Measurements from ENCODE around the gene KLRC3. TPM values are rescaled to one million over a fixed set of nuclear protein-coding genes. Genes with fewer than 3 reads are reported as not detected.
A peak's percentile ranks its signal among the peaks of the same experiment; 100 is the strongest.

KLRC3 gene
- total and polyA plus RNA-seq, 2 donors (not counting 3 experiments of a cell fraction or from before 2014, with no cell fraction given): not detected

GRCh38 chr12:10362828-10363657 lies 57.4 kb downstream of the KLRC3 start:
- Histone ChIP-seq H3K9me1 (replicated peaks; ENCODE audit: control insufficient read depth, extremely low read depth, insufficient read depth, low read length) (no peaks in the 10 kb centered on the region), H3K4me3 (replicated peaks in 1 of 3; ENCODE audit: insufficient read depth in 1 of 3, low read depth in 1 of 3, low read length in 3 of 3) (peak overlapping the region in 2 of 3 experiments; percentile 62 to 93), H3K4me2 (ENCODE audit: insufficient read depth, low read length) (peak overlapping the region; percentile 93), H3K9ac (replicated peaks; ENCODE audit: extremely low read depth, insufficient read depth, low read length) (peak overlapping the region; percentile 81), H3K27me3 (ENCODE audit: control insufficient read depth in 2 of 2, insufficient read depth in 2 of 2, low read length in 2 of 2) (no peaks in the 10 kb centered on the region), H4K20me1 (replicated peaks; ENCODE audit: control insufficient read depth, extremely low read depth, insufficient read depth, low read length) (no peaks in the 10 kb centered on the region), H3K36me3 (ENCODE audit: control insufficient read depth in 2 of 2, extremely low read depth in 1 of 2, insufficient read depth in 2 of 2, low read length in 2 of 2) (no peaks in the 10 kb centered on the region), H3K27ac (ENCODE audit: insufficient read depth, low read depth, low read length) (peak overlapping the region; percentile 77), H3K79me2 (ENCODE audit: control insufficient read depth, insufficient read depth, low read length) (no peaks in the 10 kb centered on the region), H3K4me1 (ENCODE audit: control insufficient read depth, extremely low read depth, insufficient read depth, low read length) (peaks cover 26% of the 10 kb centered on the region), H3K9me3 (replicated peaks; ENCODE audit: control insufficient read depth, insufficient read depth, low read length) (no peaks in the 10 kb centered on the region), H2AFZ (ENCODE audit: low read depth, low read length) (peak overlapping the region; percentile 99)
- FAIRE-seq (no peak), DNase-seq (ENCODE audit: low read depth, low spot score) (peak; percentile 55)
- ChIA-PET CTCF (interaction anchor here (0.9 to 2.6 kb wide), 2 partner anchors 199 to 210 kb away, joined by 3 to 10 read pairs; no protein-coding TSS in a partner anchor), POLR2A (no interaction called here)
- intact Hi-C loops (cut with micrococcal nuclease) (loop anchor here (1.0 to 10.0 kb wide), 2 partner anchors 22 to 348 kb away; partner anchors contain the start of gene CLEC12B), dilution Hi-C loops (cut with MboI; ENCODE audit: extremely low pct_ligation_motif_present, low sequenced_read_pairs) (no loop called here)
- no TSS peak for BruUV-seq (replicated peaks)
- TF ChIP-seq CTCF (IDR thresholded peaks at IDR 0.05; ENCODE audit: extremely low read depth in 1 of 2, insufficient read depth in 1 of 2, low read depth in 1 of 2, low read length in 2 of 2): no peak
- no peak for TF ChIP-seq FOS (IDR thresholded peaks at IDR 0.05; ENCODE audit: borderline replicate concordance, insufficient read depth, low read length)

GRCh38 chr12:10362325-10362724 lies 58.1 kb downstream of the KLRC3 start:
- no peak for TF ChIP-seq JUN (IDR thresholded peaks at IDR 0.05; ENCODE audit: borderline replicate concordance, insufficient read depth, insufficient read length, low read depth)
- no peak for TF ChIP-seq POLR2AphosphoS5 (IDR thresholded peaks at IDR 0.05; ENCODE audit: insufficient read depth, low read depth, low read length)
- no peak for TF ChIP-seq EZH2 (IDR thresholded peaks at IDR 0.05; ENCODE audit: borderline replicate concordance, low read depth, low read length, severe bottlenecking)
- TF ChIP-seq POLR2A (IDR thresholded peaks at IDR 0.05; ENCODE audit: low read depth, low read length): no peak
- TF ChIP-seq MAX (IDR thresholded peaks at IDR 0.05; ENCODE audit: insufficient read depth, insufficient read length): no peak
- TF ChIP-seq MYC (IDR thresholded peaks at IDR 0.05; ENCODE audit: low read depth, low read length): no peak
- no peak for TF ChIP-seq GATA2 (IDR thresholded peaks at IDR 0.05; ENCODE audit: insufficient read depth, insufficient read length, low read depth, low read length)
- no peak for TF ChIP-seq CTCF (IDR thresholded peaks at IDR 0.05; ENCODE audit: extremely low read depth in 1 of 2, insufficient read depth in 1 of 2, low read depth in 1 of 2, low read length in 2 of 2)
- H3K27me3 ChIP-seq (ENCODE audit: control insufficient read depth in 2 of 2, insufficient read depth in 2 of 2, low read length in 2 of 2): no peaks in the 10 kb centered on the region
- H3K4me2 ChIP-seq (ENCODE audit: insufficient read depth, low read length): no peak overlapping the region
- H3K36me3 ChIP-seq (ENCODE audit: control insufficient read depth in 2 of 2, extremely low read depth in 1 of 2, insufficient read depth in 2 of 2, low read length in 2 of 2): no peaks in the 10 kb centered on the region
- intact Hi-C loops (cut with micrococcal nuclease): loop anchor here (10.0 kb wide), 1 partner anchor 348 kb away; the partner anchor contains the start of gene CLEC12B
- no peak for DNase-seq (ENCODE audit: low read depth, low spot score)
- H3K4me3 ChIP-seq (replicated peaks in 1 of 3; ENCODE audit: insufficient read depth in 1 of 3, low read depth in 1 of 3, low read length in 3 of 3): no peak overlapping the region
- H4K20me1 ChIP-seq (replicated peaks; ENCODE audit: control insufficient read depth, extremely low read depth, insufficient read depth, low read length): no peaks in the 10 kb centered on the region
- H3K79me2 ChIP-seq (ENCODE audit: control insufficient read depth, insufficient read depth, low read length): no peaks in the 10 kb centered on the region
- dilution Hi-C loops (cut with MboI; ENCODE audit: extremely low pct_ligation_motif_present, low sequenced_read_pairs): no loop called here
- no peak for FAIRE-seq
- no peaks in the 10 kb centered on the region for H3K9me1 ChIP-seq (replicated peaks; ENCODE audit: control insufficient read depth, extremely low read depth, insufficient read depth, low read length)
- peak overlapping the region; percentile 24 for H2AFZ ChIP-seq (ENCODE audit: low read depth, low read length)
- no peak overlapping the region for H3K9ac ChIP-seq (replicated peaks; ENCODE audit: extremely low read depth, insufficient read depth, low read length)
- ChIA-PET CTCF (no interaction called here), POLR2A (no interaction called here)
- H3K27ac ChIP-seq (ENCODE audit: insufficient read depth, low read depth, low read length): no peak overlapping the region
- no peaks in the 10 kb centered on the region for H3K9me3 ChIP-seq (replicated peaks; ENCODE audit: control insufficient read depth, insufficient read depth, low read length)
- no TSS peak for BruUV-seq (replicated peaks)
- H3K4me1 ChIP-seq (ENCODE audit: control insufficient read depth, extremely low read depth, insufficient read depth, low read length): peaks cover 26% of the 10 kb centered on the region

Data from endothelial cell of umbilical vein (primary cell).